ENCODE measurements around the gene RUBCN. TPM values are rescaled to one million over a fixed set of nuclear protein-coding genes. Genes with fewer than 3 reads are reported as not detected.

The RUBCN gene
- polyA plus RNA-seq, 1 donor (not counting 4 experiments of a cell fraction or from before 2014, with no cell fraction given): 8.9 TPM

DNA sequence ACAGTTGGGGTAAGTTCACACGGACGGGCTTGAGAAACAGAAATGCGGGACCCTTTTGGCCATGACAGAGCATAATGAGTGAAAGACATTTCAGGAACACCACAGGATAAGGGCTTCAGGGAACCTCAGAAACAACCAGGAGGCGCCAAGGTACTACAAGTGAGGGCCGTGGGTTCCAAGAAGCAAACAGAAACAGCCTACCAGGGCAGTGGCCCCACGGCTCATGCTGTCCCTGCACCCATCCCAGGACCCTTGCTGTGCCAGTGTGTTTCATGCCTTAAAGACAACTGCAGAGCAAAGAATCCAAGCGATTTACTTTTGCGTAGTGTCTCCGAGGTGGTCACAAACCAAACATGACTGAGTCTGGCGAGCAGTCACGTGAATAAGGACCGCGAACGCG is 54.0 kb downstream of the RUBCN start:
- Histone ChIP-seq H3K4me1 (ENCODE audit: control insufficient read depth, extremely low read depth, insufficient read depth, low read length) (no peaks in the 10 kb centered on the region), H4K20me1 (ENCODE audit: control insufficient read depth, extremely low read depth, insufficient read depth, low read length) (no peaks in the 10 kb centered on the region), H3K9me3 (ENCODE audit: control insufficient read depth, low read depth, low read length) (no peaks in the 10 kb centered on the region), H3K36me3 (ENCODE audit: control insufficient read depth in 2 of 2, extremely low read depth in 1 of 2, insufficient read depth in 2 of 2, low read length in 2 of 2) (peaks cover 28 to 33% of the 10 kb centered on the region in 2 experiments), H3K9me1 (ENCODE audit: control insufficient read depth, extremely low read depth, insufficient read depth, low read length) (no peaks in the 10 kb centered on the region), H3K27ac (ENCODE audit: control insufficient read depth, insufficient read depth, low read length) (no peak overlapping the region), H3K4me3 (ENCODE audit: control insufficient read depth in 2 of 3, extremely low read depth in 1 of 3, insufficient read depth in 2 of 3, low read depth in 1 of 3, low read length in 3 of 3) (no peak overlapping the region), H3K27me3 (ENCODE audit: control insufficient read depth, extremely low read depth, insufficient read depth, low read length) (no peaks in the 10 kb centered on the region), H3K9ac (ENCODE audit: control insufficient read depth, extremely low read depth, insufficient read depth, low read length) (no peak overlapping the region), H2AFZ (ENCODE audit: control insufficient read depth, low read length) (no peak overlapping the region), H3K4me2 (ENCODE audit: control insufficient read depth, extremely low read depth, insufficient read depth, low read depth, low read length) (no peak overlapping the region), H3K79me2 (ENCODE audit: control insufficient read depth, insufficient read depth, low read length) (no peaks in the 10 kb centered on the region)
- no peak for DNase-seq (ENCODE audit: low read depth, low spot score)
- TF ChIP-seq EZH2 (IDR thresholded peaks at IDR 0.05; ENCODE audit: low read length): no peak
- TF ChIP-seq, protein P1, sequence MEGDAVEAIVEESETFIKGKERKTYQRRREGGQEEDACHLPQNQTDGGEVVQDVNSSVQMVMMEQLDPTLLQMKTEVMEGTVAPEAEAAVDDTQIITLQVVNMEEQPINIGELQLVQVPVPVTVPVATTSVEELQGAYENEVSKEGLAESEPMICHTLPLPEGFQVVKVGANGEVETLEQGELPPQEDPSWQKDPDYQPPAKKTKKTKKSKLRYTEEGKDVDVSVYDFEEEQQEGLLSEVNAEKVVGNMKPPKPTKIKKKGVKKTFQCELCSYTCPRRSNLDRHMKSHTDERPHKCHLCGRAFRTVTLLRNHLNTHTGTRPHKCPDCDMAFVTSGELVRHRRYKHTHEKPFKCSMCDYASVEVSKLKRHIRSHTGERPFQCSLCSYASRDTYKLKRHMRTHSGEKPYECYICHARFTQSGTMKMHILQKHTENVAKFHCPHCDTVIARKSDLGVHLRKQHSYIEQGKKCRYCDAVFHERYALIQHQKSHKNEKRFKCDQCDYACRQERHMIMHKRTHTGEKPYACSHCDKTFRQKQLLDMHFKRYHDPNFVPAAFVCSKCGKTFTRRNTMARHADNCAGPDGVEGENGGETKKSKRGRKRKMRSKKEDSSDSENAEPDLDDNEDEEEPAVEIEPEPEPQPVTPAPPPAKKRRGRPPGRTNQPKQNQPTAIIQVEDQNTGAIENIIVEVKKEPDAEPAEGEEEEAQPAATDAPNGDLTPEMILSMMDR (optimal IDR thresholded peaks at IDR 0.05 in 1 of 3, IDR thresholded peaks at IDR 0.05 in 1 of 3, conservative IDR thresholded peaks at IDR 0.05 in 1 of 3; ENCODE audit: extremely low read depth in 1 of 3, insufficient read depth in 2 of 3, low read length in 3 of 3): peak in 1 of 3 experiments; percentile 13
- FAIRE-seq: no peak
- dilution Hi-C loops (cut with MboI; ENCODE audit: extremely low pct_ligation_motif_present, low sequenced_read_pairs): no loop called here

DNA sequence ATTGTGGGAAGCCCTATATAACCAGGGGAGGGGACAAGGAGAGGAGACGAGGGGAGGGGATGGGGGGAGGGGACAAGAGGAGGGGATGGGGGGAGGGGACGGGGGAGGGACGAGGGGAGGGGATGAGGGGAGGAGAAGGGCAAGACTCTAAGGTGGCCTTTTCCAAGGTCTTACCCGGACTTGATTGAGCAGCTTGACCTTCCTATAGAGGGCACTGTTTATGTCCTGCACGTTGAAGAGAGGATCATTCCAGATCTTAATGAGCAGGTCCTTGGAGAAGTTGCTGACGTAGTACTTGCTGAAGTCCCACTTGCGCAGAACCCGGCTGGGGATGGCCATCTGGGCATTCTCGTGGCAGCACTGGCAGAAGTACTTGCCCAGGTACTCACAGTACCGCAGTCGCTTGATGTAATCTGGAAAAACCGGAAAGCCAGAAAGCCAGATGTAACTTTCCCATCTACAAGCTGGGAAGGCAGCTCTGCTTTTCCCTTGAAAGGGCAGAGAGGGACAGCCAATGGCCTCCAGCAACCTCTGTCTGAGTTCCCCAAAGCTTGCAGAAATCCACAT is 55.7 kb downstream of the RUBCN start:
- Histone ChIP-seq H3K36me3 (ENCODE audit: control insufficient read depth in 2 of 2, extremely low read depth in 1 of 2, insufficient read depth in 2 of 2, low read length in 2 of 2) (peaks cover 28 to 32% of the 10 kb centered on the region in 2 experiments), H2AFZ (ENCODE audit: control insufficient read depth, low read length) (no peak overlapping the region), H3K4me2 (ENCODE audit: control insufficient read depth, extremely low read depth, insufficient read depth, low read depth, low read length) (no peak overlapping the region), H3K4me3 (ENCODE audit: control insufficient read depth in 2 of 3, extremely low read depth in 1 of 3, insufficient read depth in 2 of 3, low read depth in 1 of 3, low read length in 3 of 3) (no peak overlapping the region), H3K79me2 (ENCODE audit: control insufficient read depth, insufficient read depth, low read length) (no peaks in the 10 kb centered on the region), H3K9ac (ENCODE audit: control insufficient read depth, extremely low read depth, insufficient read depth, low read length) (no peak overlapping the region), H3K9me3 (ENCODE audit: control insufficient read depth, low read depth, low read length) (no peaks in the 10 kb centered on the region), H4K20me1 (ENCODE audit: control insufficient read depth, extremely low read depth, insufficient read depth, low read length) (no peaks in the 10 kb centered on the region), H3K27me3 (ENCODE audit: control insufficient read depth, extremely low read depth, insufficient read depth, low read length) (no peaks in the 10 kb centered on the region), H3K4me1 (ENCODE audit: control insufficient read depth, extremely low read depth, insufficient read depth, low read length) (no peaks in the 10 kb centered on the region), H3K27ac (ENCODE audit: control insufficient read depth, insufficient read depth, low read length) (no peak overlapping the region), H3K9me1 (ENCODE audit: control insufficient read depth, extremely low read depth, insufficient read depth, low read length) (no peaks in the 10 kb centered on the region)
- no peak for DNase-seq (ENCODE audit: low read depth, low spot score)
- no peak for FAIRE-seq
- dilution Hi-C loops (cut with MboI; ENCODE audit: extremely low pct_ligation_motif_present, low sequenced_read_pairs): no loop called here
- TF ChIP-seq, protein P1 (optimal IDR thresholded peaks at IDR 0.05 in 1 of 3, IDR thresholded peaks at IDR 0.05 in 1 of 3, conservative IDR thresholded peaks at IDR 0.05 in 1 of 3; ENCODE audit: extremely low read depth in 1 of 3, insufficient read depth in 2 of 3, low read length in 3 of 3): no peak
- no peak for TF ChIP-seq EZH2 (IDR thresholded peaks at IDR 0.05; ENCODE audit: low read length)
